ENCODE measurements around the gene MYO16.

The MYO16 gene

DNA sequence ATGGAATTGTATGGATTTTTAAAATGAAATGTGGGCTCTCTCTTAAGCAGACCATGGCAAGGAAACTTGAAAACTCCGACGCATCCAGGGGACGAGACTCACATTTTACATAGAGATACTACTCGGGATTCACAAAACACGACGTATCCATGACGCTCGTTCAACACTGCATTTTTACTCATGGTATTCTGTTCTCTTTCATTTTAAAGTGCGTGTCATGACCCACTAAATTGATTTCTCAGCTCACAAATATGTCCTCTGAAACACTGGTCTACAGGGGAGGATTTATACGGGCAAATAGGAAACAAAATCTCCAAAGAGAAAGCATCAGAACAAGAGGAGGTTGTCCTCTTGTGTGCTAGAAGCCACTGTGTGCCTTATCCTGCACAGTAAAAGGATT, 523.5 kb downstream of the MYO16 start:
- Histone ChIP-seq H3K79me2 (ENCODE audit: insufficient read depth, low read length) (no peaks in the 10 kb centered on the region), H3K4me1 (ENCODE audit: insufficient read depth, low read length, poor library complexity, severe bottlenecking) (no peaks in the 10 kb centered on the region), H3K4me3 (ENCODE audit: low read length, poor library complexity, severe bottlenecking) (no peak overlapping the region), H3K27me3 (ENCODE audit: insufficient read depth, low read length, poor library complexity, severe bottlenecking) (no peaks in the 10 kb centered on the region), H3K4me2 (ENCODE audit: low read depth, low read length, poor library complexity, severe bottlenecking) (no peak overlapping the region), H3K9ac (ENCODE audit: low read depth, low read length, poor library complexity, severe bottlenecking) (no peak overlapping the region), H3K9me3 (ENCODE audit: insufficient read depth, low read depth, low read length) (no peaks in the 10 kb centered on the region), H3K9me2 (replicated peaks; ENCODE audit: low read depth, low read length) (no peaks in the 10 kb centered on the region), H2AFZ (ENCODE audit: low read length) (no peak overlapping the region), H3K36me3 (ENCODE audit: insufficient read depth, low read length) (no peaks in the 10 kb centered on the region), H3F3A (ENCODE audit: low read depth) (no peaks in the 10 kb centered on the region), H4K20me1 (ENCODE audit: insufficient read depth, low read length, poor library complexity, severe bottlenecking) (no peaks in the 10 kb centered on the region)
- TF ChIP-seq, protein P1, sequence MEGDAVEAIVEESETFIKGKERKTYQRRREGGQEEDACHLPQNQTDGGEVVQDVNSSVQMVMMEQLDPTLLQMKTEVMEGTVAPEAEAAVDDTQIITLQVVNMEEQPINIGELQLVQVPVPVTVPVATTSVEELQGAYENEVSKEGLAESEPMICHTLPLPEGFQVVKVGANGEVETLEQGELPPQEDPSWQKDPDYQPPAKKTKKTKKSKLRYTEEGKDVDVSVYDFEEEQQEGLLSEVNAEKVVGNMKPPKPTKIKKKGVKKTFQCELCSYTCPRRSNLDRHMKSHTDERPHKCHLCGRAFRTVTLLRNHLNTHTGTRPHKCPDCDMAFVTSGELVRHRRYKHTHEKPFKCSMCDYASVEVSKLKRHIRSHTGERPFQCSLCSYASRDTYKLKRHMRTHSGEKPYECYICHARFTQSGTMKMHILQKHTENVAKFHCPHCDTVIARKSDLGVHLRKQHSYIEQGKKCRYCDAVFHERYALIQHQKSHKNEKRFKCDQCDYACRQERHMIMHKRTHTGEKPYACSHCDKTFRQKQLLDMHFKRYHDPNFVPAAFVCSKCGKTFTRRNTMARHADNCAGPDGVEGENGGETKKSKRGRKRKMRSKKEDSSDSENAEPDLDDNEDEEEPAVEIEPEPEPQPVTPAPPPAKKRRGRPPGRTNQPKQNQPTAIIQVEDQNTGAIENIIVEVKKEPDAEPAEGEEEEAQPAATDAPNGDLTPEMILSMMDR (conservative IDR thresholded peaks at IDR 0.05; ENCODE audit: low read length), result no peak
- TF ChIP-seq EZH2phosphoT487 (IDR thresholded peaks at IDR 0.05; ENCODE audit: borderline replicate concordance), result no peak

- H3K79me2 ChIP-seq (ENCODE audit: insufficient read depth, low read length), result no peaks in the 10 kb centered on the region
- no peaks in the 10 kb centered on the region for H4K20me1 ChIP-seq (ENCODE audit: insufficient read depth, low read length, poor library complexity, severe bottlenecking)
- TF ChIP-seq, protein P1 (conservative IDR thresholded peaks at IDR 0.05; ENCODE audit: low read length), result no peak
- no peak for TF ChIP-seq EZH2phosphoT487 (IDR thresholded peaks at IDR 0.05; ENCODE audit: borderline replicate concordance)
- H3F3A ChIP-seq (ENCODE audit: low read depth), result no peaks in the 10 kb centered on the region
- no peaks in the 10 kb centered on the region for H3K27me3 ChIP-seq (ENCODE audit: insufficient read depth, low read length, poor library complexity, severe bottlenecking)
- no peaks in the 10 kb centered on the region for H3K36me3 ChIP-seq (ENCODE audit: insufficient read depth, low read length)
- H3K4me3 ChIP-seq (ENCODE audit: low read length, poor library complexity, severe bottlenecking), result no peak overlapping the region
- H3K4me1 ChIP-seq (ENCODE audit: insufficient read depth, low read length, poor library complexity, severe bottlenecking), result no peaks in the 10 kb centered on the region
- H3K4me2 ChIP-seq (ENCODE audit: low read depth, low read length, poor library complexity, severe bottlenecking), result no peak overlapping the region
- H3K9ac ChIP-seq (ENCODE audit: low read depth, low read length, poor library complexity, severe bottlenecking), result no peak overlapping the region
- no peak overlapping the region for H2AFZ ChIP-seq (ENCODE audit: low read length)
- no peaks in the 10 kb centered on the region for H3K9me2 ChIP-seq (replicated peaks; ENCODE audit: low read depth, low read length)
- H3K9me3 ChIP-seq (ENCODE audit: insufficient read depth, low read depth, low read length), result no peaks in the 10 kb centered on the region
These were observed 524.7 kb downstream of the MYO16 start for GRCh38 chr13:109154146-109154545.

DNA sequence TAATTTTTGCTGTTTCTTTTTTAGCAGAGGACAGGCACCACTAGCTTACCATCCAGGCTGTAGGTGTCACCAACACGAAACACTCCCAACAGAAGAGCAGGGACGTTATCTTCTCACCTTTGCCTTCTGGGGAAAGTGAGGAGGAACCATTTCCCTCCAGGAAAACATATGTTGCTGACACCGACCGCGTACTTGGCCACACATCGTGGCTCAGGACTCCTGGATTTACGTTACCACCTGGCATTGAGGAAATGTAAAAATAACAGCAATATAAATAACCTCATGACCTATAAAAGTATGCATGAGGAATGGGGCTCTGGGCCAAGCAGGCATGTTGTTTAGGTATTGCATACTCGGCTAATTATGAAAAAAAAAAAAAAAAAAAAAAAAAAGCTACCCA, 525.1 kb downstream of the MYO16 start:
- no peak overlapping the region for H3K4me2 ChIP-seq (ENCODE audit: low read depth, low read length, poor library complexity, severe bottlenecking)
- H3K79me2 ChIP-seq (ENCODE audit: insufficient read depth, low read length), result no peaks in the 10 kb centered on the region
- H3K4me3 ChIP-seq (ENCODE audit: low read length, poor library complexity, severe bottlenecking), result no peak overlapping the region
- no peaks in the 10 kb centered on the region for H3K27me3 ChIP-seq (ENCODE audit: insufficient read depth, low read length, poor library complexity, severe bottlenecking)
- no peaks in the 10 kb centered on the region for H3K9me3 ChIP-seq (ENCODE audit: insufficient read depth, low read depth, low read length)
- TF ChIP-seq, protein P1 (conservative IDR thresholded peaks at IDR 0.05; ENCODE audit: low read length), result no peak
- no peak for TF ChIP-seq EZH2phosphoT487 (IDR thresholded peaks at IDR 0.05; ENCODE audit: borderline replicate concordance)
- no peaks in the 10 kb centered on the region for H3K4me1 ChIP-seq (ENCODE audit: insufficient read depth, low read length, poor library complexity, severe bottlenecking)
- H3K9me2 ChIP-seq (replicated peaks; ENCODE audit: low read depth, low read length), result no peaks in the 10 kb centered on the region
- no peak overlapping the region for H2AFZ ChIP-seq (ENCODE audit: low read length)
- H3K36me3 ChIP-seq (ENCODE audit: insufficient read depth, low read length), result no peaks in the 10 kb centered on the region
- H3F3A ChIP-seq (ENCODE audit: low read depth), result no peaks in the 10 kb centered on the region
- no peaks in the 10 kb centered on the region for H4K20me1 ChIP-seq (ENCODE audit: insufficient read depth, low read length, poor library complexity, severe bottlenecking)
- H3K9ac ChIP-seq (ENCODE audit: low read depth, low read length, poor library complexity, severe bottlenecking), result no peak overlapping the region
